ENCODE data around the gene RLF.

GRCh38 chr1:40197656-40198055 lies 36.5 kb downstream of the RLF start:
- TF ChIP-seq CTCF (IDR thresholded peaks at IDR 0.05), result no peak
- TF ChIP-seq POLR2A (IDR thresholded peaks at IDR 0.05), result no peak
- no peak for TF ChIP-seq POLR2AphosphoS5 (IDR thresholded peaks at IDR 0.05)
